IMR-90 (cell line): Measurements from ENCODE around the gene THOP1. TPM values are rescaled to one million over a fixed set of nuclear protein-coding genes. Genes with fewer than 3 reads are reported as not detected.

ENCODE experiments used
- ATAC-seq: fragments of 200-7000 bp; cut with Tn5 transposase; 2 replicates; pipeline ENCODE4 v1.9.1; 2020; ENCODE audit warnings: low read depth, mild to moderate bottlenecking, moderate library complexity
- BruUV-seq: library from RNA; stranded (reverse); fragments of 400-500 nt; replicated peaks from 2 replicates; lab custom pipeline; 2021; lab: Mats Ljungman, UMichigan
- CTCF ChIA-PET: fragments of 300-600 bp; formaldehyde crosslinking; extraction: SDS; loops from one replicate; lab custom pipeline; 2021; ENCODE audit warnings: antibody characterized with exemption; lab: Yijun Ruan, JAX
- POLR2A ChIA-PET: fragments of 300-600 bp; sonication (Branson Sonifier 250); formaldehyde crosslinking; loops from one replicate; lab custom pipeline; 2022; ENCODE audit warnings: antibody characterized with exemption; ENCODE audit not compliant: unreplicated experiment; lab: Charles Lee
- DNase-seq: peaks from one replicate; pipeline ENCODE4 v3.0.0; 2013
- H2AFZ ChIP-seq: replicated peaks from 2 replicates; pipeline ENCODE3; 2013; ENCODE audit warnings: low read length, mild to moderate bottlenecking; ENCODE audit not compliant: poor library complexity
- H2AK5ac ChIP-seq: 2 replicates; pipeline ENCODE4 v1.6.1; 2013; ENCODE audit warnings: low read depth, low read length, inconsistent platforms
- H2AK9ac ChIP-seq: replicated peaks from 2 replicates; pipeline ENCODE3; 2013; ENCODE audit warnings: mild to moderate bottlenecking, low read depth, low read length, moderate library complexity; ENCODE audit not compliant: poor library complexity
- H2BK120ac ChIP-seq: 2 replicates; pipeline ENCODE4 v1.6.1; 2013; ENCODE audit warnings: low read depth, low read length, inconsistent platforms
- H2BK15ac ChIP-seq: 3 replicates; pipeline ENCODE4 v1.6.1; 2013; ENCODE audit warnings: low read depth, low read length, inconsistent platforms
- H2BK20ac ChIP-seq: 2 replicates; pipeline ENCODE4 v1.6.1; 2013; ENCODE audit warnings: low read depth, mild to moderate bottlenecking, inconsistent platforms, low read length, moderate library complexity
- H2BK5ac ChIP-seq: 2 replicates; pipeline ENCODE4 v1.6.1; 2013; ENCODE audit warnings: mild to moderate bottlenecking, low read depth, low read length, inconsistent platforms; ENCODE audit not compliant: poor library complexity, severe bottlenecking
- H3K14ac ChIP-seq: replicated peaks from 2 replicates; pipeline ENCODE4 v1.6.1; 2013; ENCODE audit warnings: low read depth, low read length, inconsistent platforms
- H3K18ac ChIP-seq: 2 replicates; pipeline ENCODE4 v1.6.1; 2013; ENCODE audit warnings: low read depth, low read length, control low read depth
- H3K23ac ChIP-seq: 2 replicates; pipeline ENCODE4 v1.6.1; 2013; ENCODE audit warnings: low read depth, low read length, inconsistent platforms
- H3K27ac ChIP-seq: 2 replicates; pipeline ENCODE4 v1.5.1; 2013; ENCODE audit warnings: mild to moderate bottlenecking, control low read depth, low read length; ENCODE audit not compliant: insufficient read depth
- H3K27me3 ChIP-seq: 2 replicates; pipeline ENCODE4 v1.6.1; 2013; ENCODE audit warnings: low read length; ENCODE audit not compliant: control insufficient read depth, insufficient read depth
- H3K36me3 ChIP-seq: 2 replicates; pipeline ENCODE4 v1.6.1; 2013; ENCODE audit warnings: low read length, mixed read lengths; ENCODE audit not compliant: control insufficient read depth, insufficient read depth
- H3K4ac ChIP-seq: 2 replicates; pipeline ENCODE4 v1.6.1; 2013; ENCODE audit warnings: low read depth, low read length, inconsistent platforms
- H3K4me1 ChIP-seq: 2 replicates; pipeline ENCODE4 v1.6.1; 2013; ENCODE audit warnings: low read length, mixed read lengths; ENCODE audit not compliant: control insufficient read depth, insufficient read depth
- H3K4me2 ChIP-seq: 2 replicates; pipeline ENCODE4 v1.6.1; 2013; ENCODE audit warnings: low read depth, mild to moderate bottlenecking, control low read depth, low read length, moderate library complexity
- H3K4me3 ChIP-seq: 2 replicates; pipeline ENCODE4 v1.5.1; 2013; ENCODE audit warnings: low read depth, mild to moderate bottlenecking, control low read depth, low read length, moderate library complexity; ENCODE audit not compliant: insufficient read depth
- H3K56ac ChIP-seq: 2 replicates; pipeline ENCODE4 v1.6.1; 2013; ENCODE audit warnings: low read length, inconsistent platforms; ENCODE audit not compliant: insufficient read depth; ENCODE audit errors: extremely low read depth
- H3K79me1 ChIP-seq, 2 experiments: 2 replicates each; pipeline ENCODE4 v1.6.1; 2013; ENCODE audit warnings: low read length in 2 of 2, inconsistent platforms in 1 of 2, low read depth in 1 of 2
- H3K9ac ChIP-seq: 2 replicates; pipeline ENCODE4 v1.6.1; 2013; ENCODE audit warnings: low read depth, low read length, control low read depth
- H3K9me1 ChIP-seq: 2 replicates; pipeline ENCODE4 v1.6.1; 2013; ENCODE audit warnings: low read length, inconsistent platforms; ENCODE audit not compliant: insufficient read depth
- H3K9me3 ChIP-seq: 2 replicates; pipeline ENCODE4 v1.6.1; 2013; ENCODE audit warnings: low read length; ENCODE audit not compliant: control insufficient read depth, insufficient read depth
- H4K20me1 ChIP-seq: 2 replicates; pipeline ENCODE4 v1.6.1; 2013; ENCODE audit warnings: low read length, inconsistent platforms; ENCODE audit not compliant: insufficient read depth
- H4K5ac ChIP-seq: 2 replicates; pipeline ENCODE4 v1.6.1; 2013; ENCODE audit warnings: mild to moderate bottlenecking, low read depth, low read length, control low read depth
- H4K8ac ChIP-seq, 2 experiments: 2 replicates each; pipeline ENCODE4 v1.6.1; 2013; ENCODE audit warnings: low read depth in 2 of 2, low read length in 2 of 2, control low read depth in 1 of 2, inconsistent platforms in 1 of 2
- H4K91ac ChIP-seq: 2 replicates; pipeline ENCODE4 v1.6.1; 2013; ENCODE audit warnings: low read depth, low read length, inconsistent platforms; ENCODE audit not compliant: insufficient read depth
- BHLHE40 ChIP-seq: fragments of 150-350 bp; IDR thresholded peaks from 2 replicates; pipeline ENCODE4 v1.6.1; 2016; ENCODE audit warnings: mild to moderate bottlenecking, low read depth, low read length
- CEBPB ChIP-seq: IDR thresholded peaks from 2 replicates; pipeline ENCODE4 v1.6.1; 2012; ENCODE audit warnings: low read depth, low read length, improper control_type of control experiment
- CHD1 ChIP-seq: IDR thresholded peaks from 2 replicates; pipeline ENCODE4 v1.6.1; 2012; ENCODE audit warnings: low read depth, low read length, improper control_type of control experiment
- CTCF ChIP-seq: conservative IDR thresholded peaks from 2 replicates; pipeline ENCODE4 v1.5.1; 2012; ENCODE audit warnings: mild to moderate bottlenecking, low read depth, low read length, improper control_type of control experiment
- ELK1 ChIP-seq: fragments of 150-350 bp; IDR thresholded peaks from 2 replicates; pipeline ENCODE4 v1.6.1; 2016; ENCODE audit warnings: low read depth, mild to moderate bottlenecking, low read length, moderate library complexity, borderline replicate concordance
- FOS ChIP-seq: fragments of 150-350 bp; IDR thresholded peaks from 2 replicates; pipeline ENCODE4 v1.6.1; 2016; ENCODE audit warnings: low read depth, low read length
- MAZ ChIP-seq: IDR thresholded peaks from 2 replicates; pipeline ENCODE4 v1.6.1; 2012; ENCODE audit warnings: low read depth, mild to moderate bottlenecking, low read length, improper control_type of control experiment, moderate library complexity, borderline replicate concordance
- POLR2A ChIP-seq: IDR thresholded peaks from 2 replicates; pipeline ENCODE4 v1.6.1; 2012; ENCODE audit warnings: mild to moderate bottlenecking, low read depth, low read length
- RAD21 ChIP-seq: IDR thresholded peaks from 2 replicates; pipeline ENCODE4 v1.6.1; 2012; ENCODE audit warnings: low read length, improper control_type of control experiment
- RCOR1 ChIP-seq: IDR thresholded peaks from 2 replicates; pipeline ENCODE4 v1.6.1; 2012; ENCODE audit warnings: mild to moderate bottlenecking, low read length, improper control_type of control experiment; ENCODE audit not compliant: insufficient replicate concordance
- RFX5 ChIP-seq: IDR thresholded peaks from 2 replicates; pipeline ENCODE4 v1.8.0; 2012; ENCODE audit warnings: low read depth, mild to moderate bottlenecking, low read length, moderate library complexity
- SMC3 ChIP-seq: fragments of 150-350 bp; IDR thresholded peaks from 2 replicates; pipeline ENCODE4 v1.6.1; 2016; ENCODE audit warnings: low read depth, mild to moderate bottlenecking, antibody characterized with exemption, low read length, moderate library complexity
- WGBS, 2 experiments: methylation state at CpG; one replicate each; pipeline versions ENCODE4 v1.1.5 to v1.1.7; 2013; ENCODE audit warnings: missing lambda C conversion rate in 2 of 2; ENCODE audit not compliant: insufficient read length in 1 of 2; ENCODE audit errors: extremely low coverage in 2 of 2; 5-methylcytosine and 5-hydroxymethylcytosine counted together
- dilution Hi-C: fragments of 300-500 bp; cut with HindIII; formaldehyde crosslinking; loops from one replicate; pipeline ENCODE4 v1.14.3; 2018; ENCODE audit warnings: low sequenced_read_pairs; ENCODE audit not compliant: unreplicated experiment
- in situ Hi-C: fragments of 300-500 bp; cut with MboI; formaldehyde crosslinking; loops from 3 replicates; pipeline ENCODE4 v1.14.3; 2019; ENCODE audit warnings: low sequenced_read_pairs, inconsistent platforms, mixed read lengths
- intact Hi-C: fragments of 100-400 bp; cut with micrococcal nuclease; formaldehyde crosslinking; loops from 2 replicates; pipeline ENCODE4 v1.10.0; 2022
- polyA plus RNA-seq, 3 experiments: library from polyadenylated mRNA; depleted of rRNA; stranded (reverse); fragments of >200 nt; gene quantifications; 2 replicates each; pipeline ENCODE4 v1.2.3, GENCODE V29; 2012; ENCODE audit warnings: low replicate concordance in 1 of 3
- total RNA-seq: library from RNA; depleted of rRNA; stranded (reverse); fragments of >200 nt; gene quantifications from 2 replicates; pipeline ENCODE4 v1.2.3, GENCODE V29; 2012

THOP1 gene
- total and polyA plus RNA-seq, 2 of the 4 experiments (the other 2 are of a cell fraction): 57.5 to 91.9 TPM

- 97% methylated on average over 7 of the region's 15 CpGs; no CpG with 5 or more reads in 1 of the 2 experiments for WGBS, 2 experiments
Observed at GRCh38 chr19:2797280-2797679, 12.0 kb downstream of the THOP1 start.

More at GRCh38 chr19:2797280-2797679, 12.0 kb downstream of the THOP1 start:
- no peaks in the 10 kb centered on the region for H3K27me3 ChIP-seq
- ChIA-PET CTCF (no interaction called here), POLR2A (no interaction called here)
- no peak overlapping the region for H3K56ac ChIP-seq
- H3K4me3 ChIP-seq: no peak overlapping the region
- no peak overlapping the region for H3K9ac ChIP-seq
- H3K4ac ChIP-seq: no peak overlapping the region
- ATAC-seq: no peak
- BruUV-seq: no TSS peak
- no peak for TF ChIP-seq CTCF
- TF ChIP-seq ELK1: no peak
- no peak for TF ChIP-seq CEBPB
- no peak for TF ChIP-seq SMC3
- TF ChIP-seq BHLHE40: no peak
- no peak for TF ChIP-seq RCOR1
- no peak for TF ChIP-seq FOS
- TF ChIP-seq POLR2A: no peak
- TF ChIP-seq RAD21: no peak
- TF ChIP-seq MAZ: no peak
- no peak for TF ChIP-seq RFX5
- no peak for TF ChIP-seq CHD1
- H2AK5ac ChIP-seq: no peak overlapping the region
- H4K8ac ChIP-seq: no peak overlapping the region
- no peak for DNase-seq
- H4K91ac ChIP-seq: no peak overlapping the region
- H2BK5ac ChIP-seq: no peak overlapping the region
- H2BK15ac ChIP-seq: no peak overlapping the region
- peaks cover 47% of the 10 kb centered on the region for H3K36me3 ChIP-seq
- H2AFZ ChIP-seq: no peak overlapping the region
- H2AK9ac ChIP-seq: no peak overlapping the region
- no peaks in the 10 kb centered on the region for H3K9me1 ChIP-seq
- intact Hi-C loops: no loop called here
- no peaks in the 10 kb centered on the region for H3K4me1 ChIP-seq
- no peak overlapping the region for H3K23ac ChIP-seq
- no peak overlapping the region for H4K5ac ChIP-seq
- H3K9me3 ChIP-seq: no peaks in the 10 kb centered on the region
- dilution Hi-C loops: no loop called here
- in situ Hi-C loops: no loop called here
- no peak overlapping the region for H2BK20ac ChIP-seq
- H3K27ac ChIP-seq: no peak overlapping the region
- peaks cover under 1% of the 10 kb centered on the region for H4K20me1 ChIP-seq
- no peak overlapping the region for H3K4me2 ChIP-seq
- no peak overlapping the region for H3K14ac ChIP-seq
- H3K79me1 ChIP-seq: peaks cover 0 to 37% of the 10 kb centered on the region in 2 experiments; a peak in 3 of 4 replicates
- H3K18ac ChIP-seq: no peak overlapping the region
- H2BK120ac ChIP-seq: no peak overlapping the region
